Kidney epithelial cell (primary cell): ENCODE results near the gene KCNA2. TPM values are rescaled to one million over a fixed set of nuclear protein-coding genes. Genes with fewer than 3 reads are reported as not detected.

ENCODE experiments used
- DNase-seq: peaks from one replicate; pipeline ENCODE4 v3.0.0-alpha.2; 2010; ENCODE audit warnings: low read depth
- H3K27me3 ChIP-seq: 2 replicates; pipeline ENCODE4 v1.6.0; 2011; ENCODE audit warnings: low read length; ENCODE audit not compliant: control insufficient read depth, insufficient read depth
- H3K36me3 ChIP-seq: 2 replicates; pipeline ENCODE4 v1.5.1; 2011; ENCODE audit warnings: low read length; ENCODE audit not compliant: control insufficient read depth, insufficient read depth
- H3K4me3 ChIP-seq: 2 replicates; pipeline ENCODE4 v1.5.1; 2011; ENCODE audit warnings: low read depth, mild to moderate bottlenecking, control low read depth, low read length
- total RNA-seq: library from RNA; depleted of rRNA; stranded (reverse); fragments of >200 nt; gene quantifications from 2 replicates; pipeline ENCODE4 v1.2.3, GENCODE V29; 2015
- TF ChIP-seq, protein P1 (sequence below): IDR thresholded peaks from 2 replicates; pipeline ENCODE4 v1.5.1; 2011; ENCODE audit warnings: mild to moderate bottlenecking, moderate library complexity, low read length, control low read depth, inconsistent platforms; ENCODE audit not compliant: insufficient read depth, poor library complexity, severe bottlenecking

The KCNA2 gene
- total RNA-seq, 1 donor from 2014 or later: not detected

DNA sequence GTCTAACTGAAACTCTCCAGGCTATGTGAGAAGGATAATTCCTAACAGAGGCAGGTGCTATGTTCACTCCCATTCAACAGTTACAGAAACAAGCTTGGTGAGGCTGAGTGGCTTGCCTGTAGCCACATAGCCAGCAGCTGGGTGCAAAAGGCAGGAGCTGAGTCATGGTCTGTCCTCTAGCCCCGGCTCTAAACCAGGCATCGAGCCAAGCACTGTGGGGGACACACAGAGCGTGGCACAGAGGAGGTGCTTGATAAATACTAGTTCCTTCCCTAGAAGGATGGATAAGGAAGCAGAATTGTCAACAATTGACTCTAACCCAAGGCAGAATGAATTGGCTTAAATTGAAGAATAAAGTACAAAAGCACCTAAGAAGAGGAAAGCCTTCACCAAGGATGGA is 10.4 kb upstream of the KCNA2 start:
- Histone ChIP-seq H3K27me3 (peaks cover 29% of the 10 kb centered on the region), H3K36me3 (no peaks in the 10 kb centered on the region), H3K4me3 (no peak overlapping the region)
- no peak for DNase-seq
- TF ChIP-seq, protein P1, sequence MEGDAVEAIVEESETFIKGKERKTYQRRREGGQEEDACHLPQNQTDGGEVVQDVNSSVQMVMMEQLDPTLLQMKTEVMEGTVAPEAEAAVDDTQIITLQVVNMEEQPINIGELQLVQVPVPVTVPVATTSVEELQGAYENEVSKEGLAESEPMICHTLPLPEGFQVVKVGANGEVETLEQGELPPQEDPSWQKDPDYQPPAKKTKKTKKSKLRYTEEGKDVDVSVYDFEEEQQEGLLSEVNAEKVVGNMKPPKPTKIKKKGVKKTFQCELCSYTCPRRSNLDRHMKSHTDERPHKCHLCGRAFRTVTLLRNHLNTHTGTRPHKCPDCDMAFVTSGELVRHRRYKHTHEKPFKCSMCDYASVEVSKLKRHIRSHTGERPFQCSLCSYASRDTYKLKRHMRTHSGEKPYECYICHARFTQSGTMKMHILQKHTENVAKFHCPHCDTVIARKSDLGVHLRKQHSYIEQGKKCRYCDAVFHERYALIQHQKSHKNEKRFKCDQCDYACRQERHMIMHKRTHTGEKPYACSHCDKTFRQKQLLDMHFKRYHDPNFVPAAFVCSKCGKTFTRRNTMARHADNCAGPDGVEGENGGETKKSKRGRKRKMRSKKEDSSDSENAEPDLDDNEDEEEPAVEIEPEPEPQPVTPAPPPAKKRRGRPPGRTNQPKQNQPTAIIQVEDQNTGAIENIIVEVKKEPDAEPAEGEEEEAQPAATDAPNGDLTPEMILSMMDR: no peak

DNA sequence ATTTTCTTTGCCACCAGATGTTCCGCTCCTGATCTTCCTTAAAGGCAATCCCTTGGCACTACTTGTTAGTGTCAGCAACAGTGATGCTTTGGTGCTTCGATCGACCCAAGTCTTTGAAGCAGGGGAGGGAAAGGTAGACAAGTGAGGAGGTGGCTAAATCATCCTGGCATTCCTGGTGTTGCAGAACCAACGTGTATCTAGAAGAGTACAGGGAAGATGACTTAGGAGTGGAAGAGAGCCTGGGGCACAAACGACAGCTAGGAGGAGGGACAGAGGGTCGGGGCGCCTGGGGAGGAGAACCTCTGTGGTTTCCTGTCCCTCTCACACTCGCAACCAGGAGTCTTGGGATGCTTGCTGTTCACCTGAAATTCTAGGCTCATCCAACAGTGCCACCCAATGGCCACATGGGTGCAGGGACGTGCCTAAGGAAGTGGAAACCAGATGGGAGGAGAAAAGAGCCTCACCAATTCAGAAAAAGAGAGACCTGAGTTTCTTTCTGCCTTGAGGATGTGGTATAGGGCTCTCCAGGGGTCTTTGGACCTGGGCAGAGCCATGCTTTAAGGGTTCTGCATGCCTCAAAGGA is 9.5 kb upstream of the KCNA2 start:
- TF ChIP-seq, protein P1: peak; percentile 77
- H3K27me3 ChIP-seq: peaks cover 29% of the 10 kb centered on the region

DNA sequence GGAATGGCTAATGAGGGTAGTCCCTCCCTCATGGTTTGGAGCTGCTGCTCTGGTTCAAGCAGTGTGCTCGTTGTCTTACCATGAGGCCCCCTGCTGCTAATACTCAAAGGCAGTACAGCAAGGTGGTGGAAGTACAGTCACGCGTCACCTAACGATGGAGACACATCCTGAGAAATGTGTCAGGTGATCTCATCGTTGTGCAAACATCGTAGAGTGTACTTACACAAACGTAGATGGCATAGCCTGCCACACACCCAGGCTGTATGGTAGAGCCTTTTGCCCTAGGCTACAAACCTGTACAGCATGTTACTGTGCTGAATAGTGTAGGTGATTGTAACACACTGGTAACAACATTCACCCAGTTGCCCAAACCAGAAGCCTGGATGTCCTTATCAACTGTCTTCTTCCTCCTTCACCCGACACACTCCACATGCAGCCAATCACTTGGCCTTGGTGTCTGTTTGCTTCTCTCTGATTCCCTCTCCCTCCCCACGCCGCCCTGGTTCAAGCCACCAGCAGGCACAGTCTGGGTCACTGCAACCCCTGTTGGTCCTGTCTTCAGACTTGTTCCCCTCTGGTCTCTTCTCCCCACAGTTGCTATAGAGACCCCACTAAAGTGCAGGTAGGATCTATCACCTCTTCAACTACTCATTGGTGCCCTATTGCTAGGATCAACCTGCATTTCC is 6.0 kb upstream of the KCNA2 start:
- Histone ChIP-seq H3K36me3 (no peaks in the 10 kb centered on the region), H3K4me3 (no peak overlapping the region), H3K27me3 (peaks cover 31% of the 10 kb centered on the region)
- no peak for DNase-seq
- TF ChIP-seq, protein P1: no peak

More for the DNA sequence above, 9.5 kb upstream of the KCNA2 start:
- Histone ChIP-seq H3K4me3 (no peak overlapping the region), H3K36me3 (no peaks in the 10 kb centered on the region)
- DNase-seq: peak; percentile 14

DNA sequence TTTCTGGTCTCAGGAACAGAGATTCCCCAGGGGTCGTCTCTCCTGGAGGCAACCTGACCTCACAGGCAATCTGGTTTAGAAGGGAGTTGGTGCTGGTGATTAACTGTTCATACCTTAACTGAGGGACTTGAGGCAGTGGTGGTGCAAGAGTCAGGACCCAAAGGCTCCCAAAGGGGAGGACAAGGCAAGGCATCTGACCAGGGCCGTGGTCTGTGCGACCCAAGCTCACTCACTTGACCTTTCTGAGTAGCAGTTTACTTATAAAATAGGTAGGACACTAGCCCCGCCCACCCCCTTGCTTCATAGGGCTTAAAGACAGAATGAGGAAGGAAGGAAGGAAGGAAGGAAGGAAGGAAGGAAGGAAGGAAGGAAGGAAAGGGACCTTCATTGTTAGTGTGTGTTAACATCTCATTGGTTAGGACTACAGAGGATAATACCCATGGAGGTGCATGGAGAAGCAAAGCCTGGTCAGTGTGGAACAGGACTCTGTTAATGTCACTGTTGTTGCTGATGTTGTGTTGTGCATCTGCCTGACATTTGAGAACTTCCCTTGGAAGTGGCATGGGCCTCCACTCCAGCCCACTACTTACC is 4.6 kb upstream of the KCNA2 start:
- TF ChIP-seq, protein P1: no peak
- Histone ChIP-seq H3K36me3 (no peaks in the 10 kb centered on the region), H3K4me3 (no peak overlapping the region), H3K27me3 (peaks cover 41% of the 10 kb centered on the region)
- DNase-seq: no peak

DNA sequence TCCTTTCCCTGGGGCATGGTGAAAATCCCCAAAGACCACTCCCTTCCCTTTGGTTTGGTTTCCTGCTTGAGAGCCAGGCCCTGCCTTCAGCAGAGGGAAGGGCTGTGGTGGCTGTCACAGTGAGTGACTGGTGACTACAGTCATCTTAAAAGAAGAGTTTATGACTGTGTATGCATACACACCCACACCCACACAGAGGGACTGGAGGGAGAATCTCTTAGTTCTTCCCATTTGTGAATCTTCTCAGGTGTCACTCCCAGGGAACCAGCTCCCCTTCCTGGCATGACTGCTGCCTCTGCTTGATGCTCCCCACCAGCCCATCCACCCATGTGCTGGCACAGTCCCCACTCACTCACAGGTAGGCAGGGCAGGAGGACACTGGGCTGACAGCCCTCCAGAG is 3.9 kb upstream of the KCNA2 start:
- DNase-seq: no peak
- H3K27me3 ChIP-seq: peaks cover 47% of the 10 kb centered on the region
- no peak overlapping the region for H3K4me3 ChIP-seq
- TF ChIP-seq, protein P1: no peak
- no peaks in the 10 kb centered on the region for H3K36me3 ChIP-seq
